H9 (cell line): ENCODE measurements around the gene TRIM24. TPM values are rescaled to one million over a fixed set of nuclear protein-coding genes. Genes with fewer than 3 reads are reported as not detected.
A peak's percentile ranks its signal among the peaks of the same experiment; 100 is the strongest.

Experiments
- DNase-seq: peaks from one replicate; pipeline ENCODE4 v3.0.0-alpha.2; 2017
- H2AFZ ChIP-seq: one replicate; pipeline ENCODE4 v1.6.1; 2013; ENCODE audit warnings: mild to moderate bottlenecking, low read length, control low read depth, moderate library complexity
- H2AK5ac ChIP-seq: 2 replicates; pipeline ENCODE4 v1.6.1; 2013; ENCODE audit warnings: low read length, control low read depth, mixed read lengths; ENCODE audit not compliant: insufficient read length
- H2BK120ac ChIP-seq: one replicate; pipeline ENCODE4 v1.6.1; 2013; ENCODE audit warnings: low read depth, mild to moderate bottlenecking, low read length, control low read depth, inconsistent platforms; ENCODE audit not compliant: poor library complexity, severe bottlenecking
- H2BK12ac ChIP-seq: 2 replicates; pipeline ENCODE4 v1.6.1; 2013; ENCODE audit warnings: low read length, control low read depth, mixed read lengths, low read depth; ENCODE audit not compliant: insufficient read length
- H2BK15ac ChIP-seq: 2 replicates; pipeline ENCODE4 v1.6.1; 2013; ENCODE audit warnings: low read depth, low read length, control low read depth
- H2BK20ac ChIP-seq: one replicate; pipeline ENCODE4 v1.6.1; 2013; ENCODE audit warnings: low read depth, mild to moderate bottlenecking, low read length, control low read depth, inconsistent platforms; ENCODE audit not compliant: poor library complexity, severe bottlenecking
- H2BK5ac ChIP-seq: 2 replicates; pipeline ENCODE4 v1.6.1; 2013; ENCODE audit warnings: low read length, control low read depth, mixed read lengths; ENCODE audit not compliant: insufficient read length
- H3K14ac ChIP-seq: 2 replicates; pipeline ENCODE4 v1.6.1; 2013; ENCODE audit warnings: low read length, control low read depth; ENCODE audit not compliant: insufficient read depth
- H3K18ac ChIP-seq: 2 replicates; pipeline ENCODE4 v1.6.1; 2013; ENCODE audit warnings: low read depth, mild to moderate bottlenecking, mixed read lengths, low read length, control low read depth; ENCODE audit not compliant: insufficient read length
- H3K23ac ChIP-seq: 2 replicates; pipeline ENCODE4 v1.6.1; 2013; ENCODE audit warnings: low read length, control low read depth, mixed read lengths, low read depth; ENCODE audit not compliant: insufficient read length
- H3K23me2 ChIP-seq: 2 replicates; pipeline ENCODE4 v1.6.1; 2013; ENCODE audit warnings: low read depth, mild to moderate bottlenecking, mixed read lengths, low read length, control low read depth; ENCODE audit not compliant: insufficient read length, poor library complexity, severe bottlenecking
- H3K27ac ChIP-seq: 2 replicates; pipeline ENCODE4 v1.5.1; 2013; ENCODE audit warnings: low read length, control low read depth, mixed read lengths, low read depth; ENCODE audit not compliant: insufficient read length
- H3K27me3 ChIP-seq: 2 replicates; pipeline ENCODE4 v1.6.1; 2013; ENCODE audit warnings: low read length, control low read depth, inconsistent platforms; ENCODE audit not compliant: insufficient read depth
- H3K4ac ChIP-seq: 2 replicates; pipeline ENCODE4 v1.6.1; 2013; ENCODE audit warnings: low read depth, mild to moderate bottlenecking, control low read depth, inconsistent platforms, low read length, moderate library complexity
- H3K4me1 ChIP-seq: 2 replicates; pipeline ENCODE4 v1.6.1; 2013; ENCODE audit warnings: low read length, control low read depth, inconsistent platforms; ENCODE audit not compliant: insufficient read depth
- H3K4me2 ChIP-seq: 2 replicates; pipeline ENCODE4 v1.6.1; 2013; ENCODE audit warnings: low read length, control low read depth, mixed read lengths; ENCODE audit not compliant: insufficient read length, insufficient read depth
- H3K56ac ChIP-seq: 2 replicates; pipeline ENCODE4 v1.6.1; 2013; ENCODE audit warnings: low read depth, mild to moderate bottlenecking, mixed read lengths, low read length, control low read depth; ENCODE audit not compliant: insufficient read length
- H3K79me1 ChIP-seq: 2 replicates; pipeline ENCODE4 v1.6.1; 2013; ENCODE audit warnings: low read depth, mild to moderate bottlenecking, moderate library complexity, low read length, control low read depth, inconsistent platforms; ENCODE audit not compliant: insufficient read depth, poor library complexity, severe bottlenecking
- H3K79me2 ChIP-seq: 2 replicates; pipeline ENCODE4 v1.6.1; 2013; ENCODE audit warnings: low read length, control low read depth, inconsistent platforms; ENCODE audit not compliant: insufficient read depth
- H3K9ac ChIP-seq: 2 replicates; pipeline ENCODE4 v1.6.1; 2013; ENCODE audit warnings: low read length, control low read depth, mixed read lengths; ENCODE audit not compliant: insufficient read length; ENCODE audit errors: extremely low read depth
- H3K9me3 ChIP-seq: one replicate; pipeline ENCODE4 v1.6.1; 2013; ENCODE audit warnings: low read depth, low read length, inconsistent platforms; ENCODE audit not compliant: control insufficient read depth
- H3T11ph ChIP-seq: one replicate; pipeline ENCODE4 v1.6.1; 2013; ENCODE audit warnings: mild to moderate bottlenecking, low read length, control low read depth, inconsistent platforms
- H4K20me1 ChIP-seq: one replicate; pipeline ENCODE4 v1.6.1; 2013; ENCODE audit not compliant: control insufficient read depth, insufficient read length, insufficient read depth
- H4K5ac ChIP-seq: 2 replicates; pipeline ENCODE4 v1.6.1; 2013; ENCODE audit warnings: low read depth, mild to moderate bottlenecking, mixed read lengths, low read length, control low read depth; ENCODE audit not compliant: insufficient read length
- H4K8ac ChIP-seq: replicated peaks from 2 replicates; pipeline ENCODE4 v1.6.1; 2013; ENCODE audit warnings: low read length, control low read depth, mixed read lengths, low read depth; ENCODE audit not compliant: insufficient read length
- H4K91ac ChIP-seq: 2 replicates; pipeline ENCODE4 v1.6.1; 2013; ENCODE audit warnings: low read depth, mild to moderate bottlenecking, moderate library complexity, mixed read lengths, low read length, control low read depth; ENCODE audit not compliant: insufficient read length
- H3K27ac Mint-ChIP-seq, 3 experiments: 2 replicates in 2 of 3; 3 replicates in 1 of 3; pipeline ENCODE4 v1.8.0; 2020 to 2021; ENCODE audit warnings: mixed read lengths in 3 of 3, mild to moderate bottlenecking in 1 of 3, moderate library complexity in 1 of 3
- H3K27me3 Mint-ChIP-seq: 2 replicates; pipeline ENCODE4 v1.8.0; 2021; ENCODE audit warnings: low read depth, mild to moderate bottlenecking, moderate library complexity, mixed read lengths
- H3K36me3 Mint-ChIP-seq, 3 experiments: 2 replicates in 2 of 3; 3 replicates in 1 of 3; pipeline ENCODE4 v1.8.0; 2020 to 2021; ENCODE audit warnings: low read depth in 3 of 3, mixed read lengths in 3 of 3; ENCODE audit not compliant: insufficient read depth in 1 of 3
- H3K4me1 Mint-ChIP-seq, 2 experiments: 2 replicates each; pipeline ENCODE4 v1.8.0; 2020; ENCODE audit warnings: mixed read lengths in 2 of 2
- H3K4me3 Mint-ChIP-seq, 2 experiments: 2 replicates in 1 of 2; 3 replicates in 1 of 2; pipeline ENCODE4 v1.8.0; 2020 to 2021; ENCODE audit warnings: mild to moderate bottlenecking in 2 of 2, mixed read lengths in 2 of 2, moderate library complexity in 1 of 2
- H3K9me3 Mint-ChIP-seq, 2 experiments: 2 replicates in 1 of 2; 3 replicates in 1 of 2; pipeline ENCODE4 v1.8.0; 2020; ENCODE audit warnings: mild to moderate bottlenecking in 2 of 2, mixed read lengths in 2 of 2, moderate library complexity in 1 of 2
- CTCF ChIP-seq: fragments of 200-600 bp; sonication (generic); conservative IDR thresholded peaks from 3 replicates; pipeline ENCODE4 v1.8.0; 2021; ENCODE audit warnings: antibody characterized with exemption, mild to moderate bottlenecking
- WGBS: extraction: QIAGEN DNeasy Blood & Tissue Kit; methylation state at CpG from one replicate; pipeline ENCODE4 v1.1.7; 2013; ENCODE audit warnings: missing lambda C conversion rate, low lambda C conversion rate, mixed read lengths; ENCODE audit not compliant: insufficient read length; ENCODE audit errors: extremely low coverage; 5-methylcytosine and 5-hydroxymethylcytosine counted together
- total RNA-seq: library from RNA; stranded (reverse); gene quantifications from 2 replicates; pipeline ENCODE4 v1.2.1, GENCODE V29; 2021

The TRIM24 gene
- total RNA-seq, 1 experiment from 2014 or later, result 260 TPM

DNA sequence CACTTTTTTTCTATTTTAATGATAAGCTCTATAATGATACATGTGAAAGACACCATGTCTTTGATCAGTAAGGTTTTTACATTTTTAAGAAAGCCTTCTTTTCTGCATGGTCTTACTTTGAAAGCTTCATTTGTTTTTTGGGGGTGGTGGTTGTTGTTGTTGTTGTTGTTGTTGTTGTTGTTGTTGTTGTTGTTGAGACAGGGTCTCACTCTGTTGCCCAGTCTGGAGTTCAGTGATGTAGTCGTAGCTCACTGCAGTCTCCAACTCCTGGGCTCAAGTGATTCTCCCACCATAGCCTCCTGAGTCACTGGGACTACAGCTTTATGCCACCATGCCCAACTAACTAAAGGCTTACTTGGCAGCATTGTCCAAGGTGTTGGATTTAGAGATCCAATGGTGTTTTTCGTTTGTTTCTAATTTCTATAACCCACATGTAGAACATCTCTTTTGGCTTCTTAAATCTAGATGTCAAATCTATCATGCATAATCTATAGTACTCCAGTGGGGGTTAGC, 45.4 kb downstream of the TRIM24 start:
- Histone ChIP-seq H4K20me1 (no peaks in the 10 kb centered on the region), H2AFZ (no peak overlapping the region), H3K14ac (no peak overlapping the region), H3K9me3 (no peaks in the 10 kb centered on the region), H2BK5ac (no peak overlapping the region), H3K56ac (no peak overlapping the region), H3K23ac (no peak overlapping the region), H3K79me1 (peaks cover 10% of the 10 kb centered on the region), H2BK20ac (no peak overlapping the region), H4K5ac (no peak overlapping the region), H4K91ac (no peak overlapping the region), H3K4me2 (no peak overlapping the region), H3K79me2 (peaks cover 53% of the 10 kb centered on the region), H3K27me3 (no peaks in the 10 kb centered on the region), H3K4me1 (peaks cover 2% of the 10 kb centered on the region; the same call in 1 of the 2 replicates), H4K8ac (no peak overlapping the region), H3K27ac (no peak overlapping the region), H3K23me2 (no peaks in the 10 kb centered on the region), H2BK120ac (no peak overlapping the region), H2BK12ac (no peak overlapping the region), H3T11ph (no peak overlapping the region), H2AK5ac (no peak overlapping the region), H2BK15ac (no peak overlapping the region), H3K9ac (no peak overlapping the region), H3K18ac (no peak overlapping the region), H3K4ac (no peak overlapping the region)
- no peak for TF ChIP-seq CTCF
- H3K27me3 Mint-ChIP-seq, result no peaks in the 10 kb centered on the region
- peaks cover 52 to 76% (median 71%) of the 10 kb centered on the region in 3 experiments for H3K36me3 Mint-ChIP-seq
- WGBS, result no CpG with 5 or more reads among the region's 2 CpGs
- no peak for DNase-seq
- H3K4me3 Mint-ChIP-seq, result no peak overlapping the region
- H3K9me3 Mint-ChIP-seq, result peaks cover 0 to 12% of the 10 kb centered on the region in 2 experiments; a peak in 4 of 5 replicates
- peak overlapping the region in 2 of 3 experiments; percentile 65 to 85; a peak in 3 of 7 replicates for H3K27ac Mint-ChIP-seq
- peaks cover 31 to 52% of the 10 kb centered on the region in 2 experiments for H3K4me1 Mint-ChIP-seq
